Measurements from ENCODE around the gene SLC12A7.

Gene SLC12A7

GRCh38 chr5:1107167-1108022 lies 4.5 kb downstream of the SLC12A7 start:
- 71 to 75% methylated on average over 18 to 24 of the region's 26 CpGs for WGBS, 2 experiments (ENCODE audit: insufficient coverage in 2 of 2)
- H3K4me3 ChIP-seq (ENCODE audit: extremely low read depth, insufficient read depth, low read length, poor library complexity, severe bottlenecking): no peak overlapping the region
- no peaks in the 10 kb centered on the region for H3K36me3 ChIP-seq (ENCODE audit: control insufficient read depth, insufficient read depth, low read length)
- H3K27ac ChIP-seq (ENCODE audit: low read depth, low read length, severe bottlenecking): no peak overlapping the region
- peaks cover 19% of the 10 kb centered on the region for H3K4me1 ChIP-seq (ENCODE audit: control insufficient read depth, insufficient read depth, low read length, poor library complexity, severe bottlenecking)
- H3K9me3 ChIP-seq (ENCODE audit: control insufficient read depth, low read length): no peaks in the 10 kb centered on the region

GRCh38 chr5:1106385-1107166 lies 5.3 kb downstream of the SLC12A7 start:
- Histone ChIP-seq H3K9me3 (ENCODE audit: control insufficient read depth, low read length) (no peaks in the 10 kb centered on the region), H3K4me3 (ENCODE audit: extremely low read depth, insufficient read depth, low read length, poor library complexity, severe bottlenecking) (no peak overlapping the region), H3K36me3 (ENCODE audit: control insufficient read depth, insufficient read depth, low read length) (no peaks in the 10 kb centered on the region), H3K27ac (ENCODE audit: low read depth, low read length, severe bottlenecking) (no peak overlapping the region), H3K4me1 (ENCODE audit: control insufficient read depth, insufficient read depth, low read length, poor library complexity, severe bottlenecking) (peaks cover 27% of the 10 kb centered on the region)
- WGBS, 2 experiments (ENCODE audit: insufficient coverage in 2 of 2): 79 to 80% methylated on average over 21 to 23 of the region's 23 CpGs

GRCh38 chr5:1105350-1106265 lies 6.3 kb downstream of the SLC12A7 start:
- H3K36me3 ChIP-seq (ENCODE audit: control insufficient read depth, insufficient read depth, low read length): no peaks in the 10 kb centered on the region
- H3K4me1 ChIP-seq (ENCODE audit: control insufficient read depth, insufficient read depth, low read length, poor library complexity, severe bottlenecking): peaks cover 36% of the 10 kb centered on the region
- H3K9me3 ChIP-seq (ENCODE audit: control insufficient read depth, low read length): no peaks in the 10 kb centered on the region
- no peak overlapping the region for H3K27ac ChIP-seq (ENCODE audit: low read depth, low read length, severe bottlenecking)
- H3K4me3 ChIP-seq (ENCODE audit: extremely low read depth, insufficient read depth, low read length, poor library complexity, severe bottlenecking): no peak overlapping the region
- 80 to 88% methylated on average over 13 to 17 of the region's 19 CpGs for WGBS, 2 experiments (ENCODE audit: insufficient coverage in 2 of 2)

- Histone ChIP-seq H3K36me3 (ENCODE audit: control insufficient read depth, insufficient read depth, low read length) (no peaks in the 10 kb centered on the region), H3K4me3 (ENCODE audit: extremely low read depth, insufficient read depth, low read length, poor library complexity, severe bottlenecking) (no peak overlapping the region), H3K4me1 (ENCODE audit: control insufficient read depth, insufficient read depth, low read length, poor library complexity, severe bottlenecking) (peaks cover 48% of the 10 kb centered on the region), H3K27ac (ENCODE audit: low read depth, low read length, severe bottlenecking) (no peak overlapping the region), H3K9me3 (ENCODE audit: control insufficient read depth, low read length) (no peaks in the 10 kb centered on the region)
- WGBS, 2 experiments (ENCODE audit: insufficient coverage in 2 of 2): 90 to 95% methylated on average over 14 to 18 of the region's 27 CpGs
These were observed 7.4 kb downstream of the SLC12A7 start for GRCh38 chr5:1104327-1105006.

GRCh38 chr5:1103505-1104326 lies 8.1 kb downstream of the SLC12A7 start:
- H3K9me3 ChIP-seq (ENCODE audit: control insufficient read depth, low read length): no peaks in the 10 kb centered on the region
- peaks cover 54% of the 10 kb centered on the region for H3K4me1 ChIP-seq (ENCODE audit: control insufficient read depth, insufficient read depth, low read length, poor library complexity, severe bottlenecking)
- no peaks in the 10 kb centered on the region for H3K36me3 ChIP-seq (ENCODE audit: control insufficient read depth, insufficient read depth, low read length)
- no peak overlapping the region for H3K4me3 ChIP-seq (ENCODE audit: extremely low read depth, insufficient read depth, low read length, poor library complexity, severe bottlenecking)
- WGBS, 2 experiments (ENCODE audit: insufficient coverage in 2 of 2): 91 to 92% methylated on average over 25 to 32 of the region's 33 CpGs
- no peak overlapping the region for H3K27ac ChIP-seq (ENCODE audit: low read depth, low read length, severe bottlenecking)

- Histone ChIP-seq H3K4me3 (ENCODE audit: extremely low read depth, insufficient read depth, low read length, poor library complexity, severe bottlenecking) (no peak overlapping the region), H3K36me3 (ENCODE audit: control insufficient read depth, insufficient read depth, low read length) (no peaks in the 10 kb centered on the region), H3K4me1 (ENCODE audit: control insufficient read depth, insufficient read depth, low read length, poor library complexity, severe bottlenecking) (peaks cover 54% of the 10 kb centered on the region), H3K9me3 (ENCODE audit: control insufficient read depth, low read length) (no peaks in the 10 kb centered on the region), H3K27ac (ENCODE audit: low read depth, low read length, severe bottlenecking) (peak overlapping the region; percentile 93)
- 83 to 84% methylated on average over 6 to 10 of the region's 11 CpGs for WGBS, 2 experiments (ENCODE audit: insufficient coverage in 2 of 2)
These were observed 8.8 kb downstream of the SLC12A7 start for GRCh38 chr5:1103093-1103492.

GRCh38 chr5:1101961-1102713 lies 9.7 kb downstream of the SLC12A7 start:
- WGBS, 2 experiments (ENCODE audit: insufficient coverage in 2 of 2): 22 to 34% methylated on average over 19 to 22 of the region's 23 CpGs
- Histone ChIP-seq H3K4me1 (ENCODE audit: control insufficient read depth, insufficient read depth, low read length, poor library complexity, severe bottlenecking) (peaks cover 56% of the 10 kb centered on the region), H3K9me3 (ENCODE audit: control insufficient read depth, low read length) (no peaks in the 10 kb centered on the region), H3K36me3 (ENCODE audit: control insufficient read depth, insufficient read depth, low read length) (no peaks in the 10 kb centered on the region), H3K27ac (ENCODE audit: low read depth, low read length, severe bottlenecking) (peak overlapping the region; percentile 93), H3K4me3 (ENCODE audit: extremely low read depth, insufficient read depth, low read length, poor library complexity, severe bottlenecking) (no peak overlapping the region)

- 77 to 82% methylated on average over 26 to 30 of the region's 33 CpGs for WGBS, 2 experiments (ENCODE audit: insufficient coverage in 2 of 2)
- peaks cover 55% of the 10 kb centered on the region for H3K4me1 ChIP-seq (ENCODE audit: control insufficient read depth, insufficient read depth, low read length, poor library complexity, severe bottlenecking)
- H3K9me3 ChIP-seq (ENCODE audit: control insufficient read depth, low read length): no peaks in the 10 kb centered on the region
- H3K36me3 ChIP-seq (ENCODE audit: control insufficient read depth, insufficient read depth, low read length): peaks cover under 1% of the 10 kb centered on the region
- H3K4me3 ChIP-seq (ENCODE audit: extremely low read depth, insufficient read depth, low read length, poor library complexity, severe bottlenecking): no peak overlapping the region
- peak overlapping the region; percentile 93 for H3K27ac ChIP-seq (ENCODE audit: low read depth, low read length, severe bottlenecking)
These were observed 10.9 kb downstream of the SLC12A7 start for GRCh38 chr5:1100664-1101574.
